OCI-LY7 (cell line): Measurements from ENCODE around the gene SLC44A2.

Experiments
- CTCF ChIP-seq: fragments of 200-600 bp; sonication (generic); conservative IDR thresholded peaks from 2 replicates; pipeline ENCODE4 v1.5.1; 2014; ENCODE audit warnings: mild to moderate bottlenecking, antibody characterized with exemption, low read length, moderate library complexity, mixed read lengths
- EZH2phosphoT487 ChIP-seq: fragments of 200-600 bp; sonication (generic); IDR thresholded peaks from 2 replicates; pipeline ENCODE4 v1.6.1; 2018; ENCODE audit warnings: low read depth, borderline replicate concordance, mild to moderate bottlenecking, mixed run types, antibody characterized with exemption, low read length, moderate library complexity, mixed read lengths

GRCh38 chr19:10670182-10670581 lies 44.8 kb downstream of the SLC44A2 start:
- TF ChIP-seq CTCF (no peak), EZH2phosphoT487 (no peak)
